IPS-20b (cell line): ENCODE data around the gene SLC8A1.

Experiments
- H3K27ac ChIP-seq: one replicate; pipeline ENCODE4 v1.5.1; 2013; ENCODE audit warnings: low read length
- H3K27me3 ChIP-seq: 2 replicates; pipeline ENCODE4 v1.6.1; 2013; ENCODE audit warnings: mild to moderate bottlenecking, low read length, inconsistent platforms; ENCODE audit not compliant: insufficient read depth
- H3K36me3 ChIP-seq: 2 replicates; pipeline ENCODE4 v1.6.1; 2013; ENCODE audit warnings: low read depth, mild to moderate bottlenecking, inconsistent platforms, low read length, moderate library complexity; ENCODE audit not compliant: insufficient read depth
- H3K4me1 ChIP-seq: 2 replicates; pipeline ENCODE4 v1.6.1; 2013; ENCODE audit warnings: mild to moderate bottlenecking, control low read depth, inconsistent platforms, low read length, moderate library complexity; ENCODE audit not compliant: insufficient read depth
- H3K4me3 ChIP-seq: 2 replicates; pipeline ENCODE4 v1.5.1; 2013; ENCODE audit warnings: mild to moderate bottlenecking, low read length, inconsistent platforms
- H3K9ac ChIP-seq: 2 replicates; pipeline ENCODE4 v1.6.1; 2013; ENCODE audit warnings: low read depth, mild to moderate bottlenecking, inconsistent platforms, low read length, moderate library complexity
- H3K9me3 ChIP-seq: 2 replicates; pipeline ENCODE4 v1.6.1; 2013; ENCODE audit warnings: mild to moderate bottlenecking, low read depth, low read length, inconsistent platforms; ENCODE audit not compliant: insufficient read depth

Gene SLC8A1

DNA sequence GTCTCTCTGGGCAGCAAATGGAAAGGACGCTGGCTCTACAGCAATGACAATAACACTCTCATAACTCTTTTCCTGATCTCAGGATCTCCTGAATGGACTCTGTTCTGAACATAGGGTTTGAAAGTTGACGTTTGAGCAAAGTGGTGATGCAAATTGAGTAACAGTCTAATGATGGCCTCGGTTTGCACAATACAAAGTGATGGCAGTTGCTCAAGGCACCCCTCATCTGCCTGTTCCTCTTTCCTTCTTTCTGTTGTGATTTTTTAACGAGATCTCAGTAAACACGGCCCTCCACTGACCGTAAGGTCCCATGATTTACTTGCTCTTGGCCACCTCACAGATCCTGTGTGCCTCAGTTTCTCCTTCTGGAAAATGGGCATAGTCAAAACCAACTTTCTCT is 303.6 kb downstream of the SLC8A1 start:
- Histone ChIP-seq H3K27me3 (no peaks in the 10 kb centered on the region), H3K9ac (no peak overlapping the region), H3K36me3 (no peaks in the 10 kb centered on the region), H3K4me1 (peaks cover 37% of the 10 kb centered on the region), H3K27ac (no peak overlapping the region), H3K9me3 (no peaks in the 10 kb centered on the region), H3K4me3 (no peak overlapping the region)

DNA sequence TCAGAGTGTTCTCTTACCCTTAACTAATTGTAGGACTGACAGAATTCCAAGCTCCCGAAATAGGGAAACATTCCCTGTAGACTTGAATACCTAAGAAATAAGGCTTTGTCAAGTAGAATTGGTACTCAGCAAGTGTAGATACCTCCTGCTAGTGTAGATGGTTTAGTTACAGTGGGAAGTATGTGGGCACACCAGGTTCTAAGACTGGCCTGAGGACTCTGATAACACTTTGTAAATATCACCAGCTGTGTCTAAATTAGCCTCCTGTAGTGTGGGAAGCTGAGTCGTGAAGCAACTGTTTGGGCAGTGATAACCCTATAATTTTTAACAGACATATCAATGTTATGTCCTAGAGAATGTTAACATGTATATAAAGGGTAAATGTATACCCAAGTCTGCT is 304.5 kb downstream of the SLC8A1 start:
- Histone ChIP-seq H3K27ac (no peak overlapping the region), H3K9me3 (no peaks in the 10 kb centered on the region), H3K36me3 (no peaks in the 10 kb centered on the region), H3K4me1 (peaks cover 46% of the 10 kb centered on the region), H3K27me3 (no peaks in the 10 kb centered on the region), H3K4me3 (no peak overlapping the region), H3K9ac (no peak overlapping the region)

- H3K9ac ChIP-seq, result no peak overlapping the region; the same call in 1 of the 2 replicates
- no peaks in the 10 kb centered on the region for H3K27me3 ChIP-seq
- peaks cover 39% of the 10 kb centered on the region for H3K4me1 ChIP-seq
- H3K36me3 ChIP-seq, result no peaks in the 10 kb centered on the region
- no peak overlapping the region for H3K27ac ChIP-seq
- H3K9me3 ChIP-seq, result no peaks in the 10 kb centered on the region
- H3K4me3 ChIP-seq, result peak overlapping the region; percentile 50; the same call in 1 of the 2 replicates
Measured at GRCh38 chr2:40144022-40144421, 307.9 kb downstream of the SLC8A1 start.

DNA sequence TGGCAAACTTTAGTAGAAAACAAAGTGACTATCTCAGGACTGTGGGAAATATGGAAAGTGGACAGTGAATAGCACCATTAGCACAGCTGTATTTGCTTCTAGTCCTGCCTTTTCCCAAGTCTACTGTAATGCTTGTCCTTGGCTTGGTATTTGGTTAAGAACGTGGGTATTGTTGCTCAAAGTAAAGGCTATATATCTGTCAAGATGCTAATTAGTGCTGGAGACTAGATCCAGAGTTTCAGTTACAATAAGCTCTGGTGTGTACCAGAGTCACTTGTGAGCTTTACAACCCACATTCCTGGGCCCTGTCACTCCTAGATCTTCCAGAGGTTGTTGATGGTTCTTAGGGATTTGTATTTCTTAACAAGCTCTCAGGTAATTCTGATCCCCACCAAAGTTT is 313.6 kb downstream of the SLC8A1 start:
- no peak overlapping the region for H3K9ac ChIP-seq
- no peak overlapping the region for H3K4me3 ChIP-seq
- peaks cover 8% of the 10 kb centered on the region; the same call in 1 of the 2 replicates for H3K4me1 ChIP-seq
- H3K36me3 ChIP-seq, result no peaks in the 10 kb centered on the region
- H3K27ac ChIP-seq, result no peak overlapping the region
- no peaks in the 10 kb centered on the region for H3K27me3 ChIP-seq
- H3K9me3 ChIP-seq, result no peaks in the 10 kb centered on the region

DNA sequence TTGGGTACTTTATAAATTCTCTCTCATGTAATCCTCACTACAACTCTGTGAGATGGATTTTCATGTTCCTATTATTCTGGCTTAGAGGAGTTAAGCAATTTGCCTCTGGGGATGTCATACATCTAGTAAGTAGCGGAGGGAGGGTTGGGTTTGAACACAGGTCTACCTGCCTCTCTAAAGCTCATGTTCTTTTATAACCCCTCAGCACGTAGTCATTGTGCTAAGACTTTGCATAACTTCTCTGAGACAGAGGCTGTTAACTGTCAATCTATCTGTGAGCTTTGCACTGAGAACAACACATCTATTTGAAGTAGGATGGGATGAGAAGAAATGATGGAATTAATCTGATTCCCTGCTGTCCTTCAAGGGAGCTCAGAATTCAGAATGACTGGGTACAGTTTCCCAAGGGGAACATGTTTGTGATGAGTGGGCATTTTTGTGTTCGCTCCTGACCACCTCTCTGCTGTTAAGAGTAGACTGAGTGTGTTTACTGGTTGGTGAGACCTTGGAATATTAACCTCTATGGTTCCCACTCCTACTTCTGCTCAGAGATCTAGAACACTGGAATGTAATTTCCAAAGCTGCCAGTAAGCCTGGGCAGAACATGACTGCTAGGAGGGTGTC is 320.7 kb downstream of the SLC8A1 start:
- H3K9me3 ChIP-seq, result no peaks in the 10 kb centered on the region
- no peak overlapping the region for H3K4me3 ChIP-seq
- no peak overlapping the region for H3K9ac ChIP-seq
- H3K4me1 ChIP-seq, result no peaks in the 10 kb centered on the region
- no peak overlapping the region for H3K27ac ChIP-seq
- no peaks in the 10 kb centered on the region for H3K36me3 ChIP-seq
- H3K27me3 ChIP-seq, result no peaks in the 10 kb centered on the region

GRCh38 chr2:40130251-40130994 is 321.5 kb downstream of the SLC8A1 start:
- Histone ChIP-seq H3K27ac (no peak overlapping the region), H3K4me3 (no peak overlapping the region), H3K27me3 (no peaks in the 10 kb centered on the region), H3K36me3 (no peaks in the 10 kb centered on the region), H3K9ac (no peak overlapping the region), H3K4me1 (no peaks in the 10 kb centered on the region), H3K9me3 (no peaks in the 10 kb centered on the region)

DNA sequence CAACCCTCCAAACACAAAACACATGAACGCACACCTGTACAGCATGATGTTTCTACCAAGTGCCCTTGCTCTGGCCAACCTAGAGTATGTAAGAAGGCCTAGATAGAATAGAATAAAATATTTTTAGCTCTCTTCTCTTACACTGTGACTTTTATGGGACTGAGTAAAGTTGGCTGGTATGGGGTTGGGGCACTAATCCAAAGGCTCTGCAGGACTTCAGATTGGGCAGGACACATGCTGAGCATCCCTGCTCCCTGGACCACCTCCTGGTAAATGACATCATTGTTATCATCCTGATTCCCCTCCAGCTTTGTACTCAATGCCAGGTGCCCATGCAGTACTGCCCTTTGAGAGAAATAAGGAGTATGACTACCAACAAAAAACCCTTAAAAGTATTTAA is 322.2 kb downstream of the SLC8A1 start:
- Histone ChIP-seq H3K4me3 (no peak overlapping the region), H3K27me3 (no peaks in the 10 kb centered on the region), H3K9me3 (no peaks in the 10 kb centered on the region), H3K36me3 (no peaks in the 10 kb centered on the region), H3K4me1 (no peaks in the 10 kb centered on the region), H3K9ac (no peak overlapping the region), H3K27ac (no peak overlapping the region)

DNA sequence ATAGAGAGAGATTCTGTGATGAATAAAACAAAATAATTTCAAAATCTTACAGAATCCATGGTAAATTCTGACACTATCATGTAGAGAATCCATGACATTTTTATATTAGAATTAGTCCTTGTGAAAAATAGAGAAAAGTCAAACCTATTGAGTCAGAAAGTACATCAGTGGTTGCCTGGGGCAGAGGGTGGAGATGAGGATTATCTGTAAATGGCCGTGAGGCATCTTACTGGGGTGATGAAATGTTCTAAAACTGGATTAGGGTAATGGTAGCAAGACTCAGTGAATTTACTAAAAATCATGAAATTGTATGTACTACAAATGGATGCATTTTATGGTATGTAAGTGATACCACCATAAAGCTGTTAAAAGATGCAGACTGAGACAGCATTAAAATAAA is 323.1 kb downstream of the SLC8A1 start:
- H3K4me1 ChIP-seq, result no peaks in the 10 kb centered on the region
- no peaks in the 10 kb centered on the region for H3K27me3 ChIP-seq
- no peaks in the 10 kb centered on the region for H3K36me3 ChIP-seq
- H3K27ac ChIP-seq, result no peak overlapping the region
- no peak overlapping the region for H3K9ac ChIP-seq
- no peaks in the 10 kb centered on the region for H3K9me3 ChIP-seq
- H3K4me3 ChIP-seq, result no peak overlapping the region

DNA sequence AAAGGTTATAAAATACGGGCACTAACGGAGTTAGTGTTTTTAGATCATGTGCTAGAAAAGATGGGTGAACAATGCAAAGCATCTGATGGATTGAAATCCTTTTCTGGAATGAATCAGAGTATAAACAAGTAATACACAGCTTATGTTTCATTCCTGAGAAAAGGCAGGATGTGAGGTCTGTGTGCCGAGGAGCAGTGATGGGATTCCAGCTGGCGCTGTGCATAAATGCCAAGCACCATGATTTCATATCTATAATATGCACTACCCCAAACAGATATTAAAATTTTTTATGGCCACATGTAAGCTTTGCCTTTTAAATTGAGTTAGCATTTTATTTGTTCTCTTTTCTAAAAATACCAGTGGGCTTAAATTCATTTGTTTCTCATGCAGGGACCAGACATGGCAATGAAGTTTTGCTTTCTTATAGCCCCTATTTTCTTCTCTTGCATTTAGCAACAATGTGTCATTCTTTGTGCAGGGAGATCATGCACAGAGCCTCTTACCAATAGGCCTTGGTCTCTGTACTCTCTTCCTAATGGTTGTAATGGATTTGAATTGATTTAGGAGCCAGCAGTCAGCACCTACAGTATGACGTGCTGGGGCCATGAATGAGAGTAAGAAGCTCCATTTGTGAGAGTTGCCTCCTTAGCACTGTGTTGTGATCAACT is 323.9 kb downstream of the SLC8A1 start:
- Histone ChIP-seq H3K27me3 (no peaks in the 10 kb centered on the region), H3K4me1 (no peaks in the 10 kb centered on the region), H3K27ac (no peak overlapping the region), H3K9me3 (no peaks in the 10 kb centered on the region), H3K36me3 (no peaks in the 10 kb centered on the region), H3K9ac (no peak overlapping the region), H3K4me3 (no peak overlapping the region)

DNA sequence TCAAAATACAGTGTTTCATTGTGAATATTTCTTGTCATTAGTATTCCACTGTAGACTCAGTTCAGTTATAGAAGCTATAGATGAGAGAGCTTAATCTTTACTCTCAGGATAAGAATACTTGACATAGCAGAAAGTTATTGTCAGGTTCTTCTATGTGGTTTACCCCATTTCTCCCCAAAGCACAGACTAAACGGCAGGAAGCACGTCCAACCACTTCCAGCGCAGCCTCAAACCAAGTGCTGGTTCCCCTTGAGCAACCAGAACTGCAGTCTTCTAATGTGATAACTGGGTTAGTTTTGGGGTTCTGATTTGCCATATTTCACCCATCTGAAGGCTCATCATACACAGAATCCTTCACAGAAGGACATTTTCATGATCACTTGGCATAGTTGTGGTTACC is 324.7 kb downstream of the SLC8A1 start:
- Histone ChIP-seq H3K4me3 (no peak overlapping the region), H3K4me1 (no peaks in the 10 kb centered on the region), H3K27ac (no peak overlapping the region), H3K36me3 (no peaks in the 10 kb centered on the region), H3K27me3 (no peaks in the 10 kb centered on the region), H3K9ac (no peak overlapping the region), H3K9me3 (no peaks in the 10 kb centered on the region)

DNA sequence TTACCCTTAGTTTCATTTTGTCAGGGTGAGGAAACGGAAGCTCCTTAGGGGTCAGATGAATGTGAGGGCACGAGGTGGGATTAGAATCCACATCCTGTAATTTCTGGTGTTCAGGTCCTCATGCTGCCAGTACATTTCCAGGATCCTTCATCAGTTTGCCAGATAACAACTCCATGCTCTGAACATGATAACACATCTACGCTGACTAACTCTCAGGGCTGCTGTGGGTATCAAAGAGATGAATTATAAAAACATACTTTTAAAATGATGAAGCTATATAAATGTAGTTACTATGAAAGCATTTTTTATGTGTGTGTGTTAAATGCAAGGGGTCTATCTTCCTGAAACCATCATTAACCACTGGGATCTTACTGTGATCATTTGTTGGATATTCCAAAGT is 325.9 kb downstream of the SLC8A1 start:
- Histone ChIP-seq H3K9ac (no peak overlapping the region), H3K4me1 (no peaks in the 10 kb centered on the region), H3K4me3 (no peak overlapping the region), H3K9me3 (no peaks in the 10 kb centered on the region), H3K27ac (no peak overlapping the region), H3K36me3 (no peaks in the 10 kb centered on the region), H3K27me3 (no peaks in the 10 kb centered on the region)

- no peaks in the 10 kb centered on the region for H3K9me3 ChIP-seq
- no peaks in the 10 kb centered on the region for H3K4me1 ChIP-seq
- no peaks in the 10 kb centered on the region for H3K27me3 ChIP-seq
- no peak overlapping the region for H3K27ac ChIP-seq
- H3K4me3 ChIP-seq, result no peak overlapping the region
- no peaks in the 10 kb centered on the region for H3K36me3 ChIP-seq
- no peak overlapping the region for H3K9ac ChIP-seq
Measured at GRCh38 chr2:40123746-40124145, 328.1 kb downstream of the SLC8A1 start.
